Retinal pigment epithelial cell (primary cell): Measurements from ENCODE around the gene COX8A.

Experiments used
- DNase-seq: peaks from one replicate; pipeline ENCODE4 v3.0.0-alpha.2; 2010; ENCODE audit warnings: low read depth
- H3K4me3 ChIP-seq: 2 replicates; pipeline ENCODE4 v1.5.1; 2011; ENCODE audit warnings: mild to moderate bottlenecking, low read length, control low read depth, moderate library complexity
- TF ChIP-seq, protein P1 (sequence below): conservative IDR thresholded peaks from 2 replicates; pipeline ENCODE4 v1.5.1; 2011; ENCODE audit warnings: low read depth, low read length, control low read depth, inconsistent platforms

The COX8A gene

GRCh38 chr11:64020976-64021756 is 46.7 kb downstream of the COX8A start:
- H3K4me3 ChIP-seq, result no peak overlapping the region
- no peak for DNase-seq
- TF ChIP-seq, protein P1, sequence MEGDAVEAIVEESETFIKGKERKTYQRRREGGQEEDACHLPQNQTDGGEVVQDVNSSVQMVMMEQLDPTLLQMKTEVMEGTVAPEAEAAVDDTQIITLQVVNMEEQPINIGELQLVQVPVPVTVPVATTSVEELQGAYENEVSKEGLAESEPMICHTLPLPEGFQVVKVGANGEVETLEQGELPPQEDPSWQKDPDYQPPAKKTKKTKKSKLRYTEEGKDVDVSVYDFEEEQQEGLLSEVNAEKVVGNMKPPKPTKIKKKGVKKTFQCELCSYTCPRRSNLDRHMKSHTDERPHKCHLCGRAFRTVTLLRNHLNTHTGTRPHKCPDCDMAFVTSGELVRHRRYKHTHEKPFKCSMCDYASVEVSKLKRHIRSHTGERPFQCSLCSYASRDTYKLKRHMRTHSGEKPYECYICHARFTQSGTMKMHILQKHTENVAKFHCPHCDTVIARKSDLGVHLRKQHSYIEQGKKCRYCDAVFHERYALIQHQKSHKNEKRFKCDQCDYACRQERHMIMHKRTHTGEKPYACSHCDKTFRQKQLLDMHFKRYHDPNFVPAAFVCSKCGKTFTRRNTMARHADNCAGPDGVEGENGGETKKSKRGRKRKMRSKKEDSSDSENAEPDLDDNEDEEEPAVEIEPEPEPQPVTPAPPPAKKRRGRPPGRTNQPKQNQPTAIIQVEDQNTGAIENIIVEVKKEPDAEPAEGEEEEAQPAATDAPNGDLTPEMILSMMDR, result no peak

DNA sequence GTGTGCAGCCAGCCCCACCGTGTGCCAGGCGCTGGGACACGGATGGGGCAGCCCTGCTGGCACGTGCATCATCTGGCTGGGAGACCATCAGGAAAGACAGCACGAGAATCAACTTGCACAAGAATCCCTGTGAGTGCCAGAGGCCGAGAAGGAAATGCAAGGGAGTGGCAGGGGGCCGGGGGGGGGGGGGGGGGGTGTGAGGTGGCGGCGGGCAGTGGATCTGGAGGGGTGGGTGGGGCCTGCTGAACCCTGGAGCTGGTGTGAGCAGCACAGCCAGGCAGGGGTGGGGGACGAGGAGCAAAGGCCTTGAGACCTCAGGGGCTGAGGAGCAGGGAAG is 47.3 kb downstream of the COX8A start:
- DNase-seq, result no peak
- TF ChIP-seq, protein P1, result no peak
- no peak overlapping the region for H3K4me3 ChIP-seq

GRCh38 chr11:64022125-64022784 is 47.8 kb downstream of the COX8A start:
- H3K4me3 ChIP-seq, result no peak overlapping the region
- TF ChIP-seq, protein P1, result no peak
- no peak for DNase-seq

GRCh38 chr11:64023712-64024710 is 49.6 kb downstream of the COX8A start:
- TF ChIP-seq, protein P1, result no peak
- DNase-seq, result no peak
- H3K4me3 ChIP-seq, result no peak overlapping the region

GRCh38 chr11:64025205-64025604 is 50.8 kb downstream of the COX8A start:
- no peak overlapping the region for H3K4me3 ChIP-seq
- TF ChIP-seq, protein P1, result no peak
- no peak for DNase-seq
